Measurements from ENCODE around the gene AP3S1. TPM values are rescaled to one million over a fixed set of nuclear protein-coding genes. Genes with fewer than 3 reads are reported as not detected.

The AP3S1 gene
- total RNA-seq, 2 experiments from 2014 or later = 76.0 to 89.5 TPM

GRCh38 chr5:115869256-115869795 lies 27.6 kb downstream of the AP3S1 start:
- no peak for DNase-seq (ENCODE audit: low spot score)
- H3K27ac ChIP-seq (ENCODE audit: low read depth, low read length, poor library complexity, severe bottlenecking) = no peak overlapping the region
- H2AFZ ChIP-seq (ENCODE audit: low read length) = no peak overlapping the region
- no peak for TF ChIP-seq EZH2phosphoT487 (IDR thresholded peaks at IDR 0.05; ENCODE audit: borderline replicate concordance, low read depth, low read length)
- TF ChIP-seq CTCF (conservative IDR thresholded peaks at IDR 0.05; ENCODE audit: low read length) = no peak
- no peaks in the 10 kb centered on the region for H3K4me1 ChIP-seq (ENCODE audit: insufficient read depth, low read length, poor library complexity, severe bottlenecking)
- H3K36me3 ChIP-seq (ENCODE audit: insufficient read depth, low read length) = peaks cover 22% of the 10 kb centered on the region; the same call in 1 of the 2 replicates
- CTCF ChIA-PET (ENCODE audit: unreplicated experiment) = no interaction called here
- POLR2A ChIA-PET = interaction anchor here (0.6 to 0.9 kb wide), 4 partner anchors 17 to 674 kb away, joined by 3 to 6 read pairs (median 4); no protein-coding TSS in a partner anchor
- H3K4me2 ChIP-seq (ENCODE audit: low read length) = no peak overlapping the region
- no TSS peak for BruUV-seq (replicated peaks)
- peaks cover 14% of the 10 kb centered on the region; the same call in 1 of the 2 replicates for H3K79me2 ChIP-seq (ENCODE audit: insufficient read depth, low read depth, low read length)
- 0 out of 2 replicates have a peak, but pooled peaks cover under 1% of the 10 kb centered on the region for H3K9me3 ChIP-seq (ENCODE audit: low read length)
- H4K20me1 ChIP-seq (ENCODE audit: insufficient read depth, low read length) = no peaks in the 10 kb centered on the region
- no peak overlapping the region for H3K4me3 ChIP-seq (ENCODE audit: low read depth, low read length, poor library complexity, severe bottlenecking)
- intact Hi-C loops (cut with micrococcal nuclease; ENCODE audit: unreplicated experiment) = no loop called here
- no peaks in the 10 kb centered on the region for H3K9me2 ChIP-seq (ENCODE audit: insufficient read depth, low read length)

- no peaks in the 10 kb centered on the region for H3K79me2 ChIP-seq (ENCODE audit: insufficient read depth, low read depth, low read length)
- H4K20me1 ChIP-seq (ENCODE audit: insufficient read depth, low read length) = no peaks in the 10 kb centered on the region
- H3K9me2 ChIP-seq (ENCODE audit: insufficient read depth, low read length) = no peaks in the 10 kb centered on the region
- ChIA-PET POLR2A (interaction anchor here (0.6 kb wide), 1 partner anchor 359 kb away, joined by 4 read pairs; no protein-coding TSS in a partner anchor), CTCF (ENCODE audit: unreplicated experiment) (no interaction called here)
- H3K4me3 ChIP-seq (ENCODE audit: low read depth, low read length, poor library complexity, severe bottlenecking) = no peak overlapping the region
- no peak overlapping the region for H3K27ac ChIP-seq (ENCODE audit: low read depth, low read length, poor library complexity, severe bottlenecking)
- no TSS peak for BruUV-seq (replicated peaks)
- TF ChIP-seq CTCF (conservative IDR thresholded peaks at IDR 0.05; ENCODE audit: low read length) (no peak), EZH2phosphoT487 (IDR thresholded peaks at IDR 0.05; ENCODE audit: borderline replicate concordance, low read depth, low read length) (no peak)
- H2AFZ ChIP-seq (ENCODE audit: low read length) = no peak overlapping the region
- intact Hi-C loops (cut with micrococcal nuclease; ENCODE audit: unreplicated experiment) = no loop called here
- no peaks in the 10 kb centered on the region for H3K9me3 ChIP-seq (ENCODE audit: low read length)
- H3K36me3 ChIP-seq (ENCODE audit: insufficient read depth, low read length) = peaks cover 25% of the 10 kb centered on the region
- no peaks in the 10 kb centered on the region for H3K4me1 ChIP-seq (ENCODE audit: insufficient read depth, low read length, poor library complexity, severe bottlenecking)
- no peak for DNase-seq (ENCODE audit: low spot score)
- no peak overlapping the region for H3K4me2 ChIP-seq (ENCODE audit: low read length)
These were observed 30.7 kb downstream of the AP3S1 start for GRCh38 chr5:115872447-115872846.

- no peaks in the 10 kb centered on the region for H4K20me1 ChIP-seq (ENCODE audit: insufficient read depth, low read length)
- H3K4me2 ChIP-seq (ENCODE audit: low read length) = no peak overlapping the region
- H3K9me2 ChIP-seq (ENCODE audit: insufficient read depth, low read length) = no peaks in the 10 kb centered on the region
- CTCF ChIA-PET (ENCODE audit: unreplicated experiment) = no interaction called here
- no peak for DNase-seq (ENCODE audit: low spot score)
- intact Hi-C loops (cut with micrococcal nuclease; ENCODE audit: unreplicated experiment) = no loop called here
- no TSS peak for BruUV-seq (replicated peaks)
- TF ChIP-seq EZH2phosphoT487 (IDR thresholded peaks at IDR 0.05; ENCODE audit: borderline replicate concordance, low read depth, low read length) (no peak), CTCF (conservative IDR thresholded peaks at IDR 0.05; ENCODE audit: low read length) (no peak)
- H3K4me3 ChIP-seq (ENCODE audit: low read depth, low read length, poor library complexity, severe bottlenecking) = no peak overlapping the region
- H3K79me2 ChIP-seq (ENCODE audit: insufficient read depth, low read depth, low read length) = no peaks in the 10 kb centered on the region
- no peaks in the 10 kb centered on the region for H3K4me1 ChIP-seq (ENCODE audit: insufficient read depth, low read length, poor library complexity, severe bottlenecking)
- H3K36me3 ChIP-seq (ENCODE audit: insufficient read depth, low read length) = peaks cover 25% of the 10 kb centered on the region
- no peak overlapping the region for H3K27ac ChIP-seq (ENCODE audit: low read depth, low read length, poor library complexity, severe bottlenecking)
- no peaks in the 10 kb centered on the region for H3K9me3 ChIP-seq (ENCODE audit: low read length)
- H2AFZ ChIP-seq (ENCODE audit: low read length) = no peak overlapping the region
- POLR2A ChIA-PET = interaction anchor here (1.0 to 1.8 kb wide), 3 partner anchors 13 to 32 kb away, joined by 3 to 6 read pairs (median 5); partner anchors contain the start of genes AP3S1 and ATG12
These were observed 31.7 kb downstream of the AP3S1 start for GRCh38 chr5:115873392-115873791.

Measured in OCI-LY7 (cell line).